ENCODE data around the gene SURF4.

Gene SURF4

DNA sequence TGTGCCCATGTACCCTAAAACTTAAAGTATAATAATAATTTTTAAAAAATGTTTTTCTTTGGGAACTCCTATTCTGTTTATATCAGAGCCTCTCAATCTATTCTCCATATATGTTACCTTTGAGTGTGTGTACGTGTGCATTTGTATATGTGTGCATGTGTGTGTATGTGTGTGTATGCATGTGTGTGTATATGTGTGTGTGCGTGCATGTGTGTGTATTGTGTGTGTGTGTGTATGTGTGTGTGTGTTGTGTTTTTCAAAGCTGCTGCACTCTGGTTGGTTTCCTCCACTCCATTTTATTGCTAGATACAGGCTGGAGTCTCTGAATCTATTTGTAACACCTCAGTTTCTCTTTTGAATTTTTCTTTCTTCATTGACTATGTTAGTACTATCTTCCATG lies 59.9 kb downstream of the SURF4 start:
- no peaks in the 10 kb centered on the region for H3K79me2 ChIP-seq (ENCODE audit: insufficient read depth, low read length)
- ATAC-seq (ENCODE audit: insufficient read depth, low read depth): no peak
- H2AFZ ChIP-seq (ENCODE audit: low read depth, low read length): no peak overlapping the region
- no peak overlapping the region for H3K4me2 ChIP-seq (ENCODE audit: insufficient read depth, low read length)
- H3K9ac ChIP-seq (ENCODE audit: low read depth, low read length): no peak overlapping the region
- H3K4me3 ChIP-seq (ENCODE audit: low read depth in 1 of 2, low read length in 2 of 2): no peak overlapping the region
- no peaks in the 10 kb centered on the region for H3K4me1 ChIP-seq (ENCODE audit: insufficient read depth, low read length)
- H3K9me3 ChIP-seq (ENCODE audit: insufficient read depth, low read length, severe bottlenecking): no peaks in the 10 kb centered on the region
- no peak for TF ChIP-seq EZH2 (IDR thresholded peaks at IDR 0.05; ENCODE audit: borderline replicate concordance, low read depth, low read length, severe bottlenecking)
- no peak for TF ChIP-seq CTCF (IDR thresholded peaks at IDR 0.05; ENCODE audit: borderline replicate concordance, extremely low read depth, low read length, poor library complexity, severe bottlenecking)
- H4K20me1 ChIP-seq (ENCODE audit: insufficient read depth, low read length): no peaks in the 10 kb centered on the region
- DNase-seq: no peak
- H3K36me3 ChIP-seq (ENCODE audit: insufficient read depth, low read length): no peaks in the 10 kb centered on the region
- no peaks in the 10 kb centered on the region for H3K27me3 ChIP-seq (ENCODE audit: insufficient read depth, low read length, poor library complexity)
- H3K27ac ChIP-seq (ENCODE audit: low read length): no peak overlapping the region
